WTC11 (cell line): ENCODE measurements around the gene PHLPP1. TPM values are rescaled to one million over a fixed set of nuclear protein-coding genes. Genes with fewer than 3 reads are reported as not detected.
A peak's percentile ranks its signal among the peaks of the same experiment; 100 is the strongest.

Source experiments
- ATAC-seq: fragments of 200-7000 bp; cut with Tn5 transposase; 2 replicates; pipeline ENCODE4 v1.10.0; 2021; ENCODE audit warnings: mild to moderate bottlenecking, moderate library complexity
- CTCF ChIA-PET: fragments of 300-600 bp; sonication (Branson Sonifier 250); formaldehyde crosslinking; loops from one replicate; lab custom pipeline; 2021; ENCODE audit warnings: antibody characterized with exemption; lab: Charles Lee
- POLR2A ChIA-PET: fragments of 350-600 bp; sonication (Branson Sonifier 250); formaldehyde crosslinking; loops from one replicate; lab custom pipeline; 2021; ENCODE audit warnings: antibody characterized with exemption; lab: Charles Lee
- DNase-seq: peaks from one replicate; pipeline ENCODE4 v3.0.0; 2021; ENCODE audit warnings: low spot score
- H3K27ac Mint-ChIP-seq: 2 replicates; pipeline ENCODE4 v1.8.0; 2021; ENCODE audit warnings: mixed read lengths
- H3K27me3 Mint-ChIP-seq: 2 replicates; pipeline ENCODE4 v1.8.0; 2021; ENCODE audit warnings: low read depth, mild to moderate bottlenecking, moderate library complexity, mixed read lengths
- H3K36me3 Mint-ChIP-seq: 2 replicates; pipeline ENCODE4 v1.8.0; 2021; ENCODE audit warnings: mixed read lengths
- H3K4me1 Mint-ChIP-seq: 2 replicates; pipeline ENCODE4 v1.8.0; 2022; ENCODE audit warnings: mixed read lengths
- H3K4me3 Mint-ChIP-seq: 2 replicates; pipeline ENCODE4 v1.8.0; 2021; ENCODE audit warnings: mild to moderate bottlenecking, moderate library complexity, mixed read lengths
- H3K9me3 Mint-ChIP-seq: 2 replicates; pipeline ENCODE4 v1.8.0; 2021; ENCODE audit warnings: mixed read lengths
- ATF2 ChIP-seq: sonication (generic); formaldehyde crosslinking; IDR thresholded peaks from 2 replicates; pipeline ENCODE4 v1.8.1; 2022; ENCODE audit warnings: low read depth, missing genetic modification reagents, borderline replicate concordance
- CTCF ChIP-seq: fragments of 200-600 bp; IDR thresholded peaks from 2 replicates; pipeline ENCODE4 v1.8.0; 2022; ENCODE audit warnings: antibody characterized with exemption
- ESRRA ChIP-seq: sonication (generic); formaldehyde crosslinking; IDR thresholded peaks from 2 replicates; pipeline ENCODE4 v1.8.1; 2022; ENCODE audit warnings: mild to moderate bottlenecking, missing genetic modification reagents, borderline replicate concordance
- FOXJ3 ChIP-seq: sonication (generic); formaldehyde crosslinking; IDR thresholded peaks from 2 replicates; pipeline ENCODE4 v1.9.0; 2021; ENCODE audit warnings: missing genetic modification reagents, mild to moderate bottlenecking, borderline replicate concordance
- GABPB1 ChIP-seq: sonication (generic); formaldehyde crosslinking; IDR thresholded peaks from 2 replicates; pipeline ENCODE4 v1.8.1; 2023; ENCODE audit warnings: mild to moderate bottlenecking, missing genetic modification reagents
- MXD4 ChIP-seq: fragments of 250-450 bp; sonication (Bioruptor Pico); IDR thresholded peaks from 2 replicates; pipeline ENCODE4 v1.8.0; 2021; ENCODE audit warnings: mild to moderate bottlenecking, moderate library complexity, borderline replicate concordance
- MYBL2 ChIP-seq: sonication (generic); formaldehyde crosslinking; IDR thresholded peaks from 2 replicates; pipeline ENCODE4 v1.8.1; 2023; ENCODE audit warnings: mild to moderate bottlenecking, moderate library complexity, missing genetic modification reagents
- NFE2L1 ChIP-seq: sonication (generic); formaldehyde crosslinking; IDR thresholded peaks from 2 replicates; pipeline ENCODE4 v1.8.1; 2023; ENCODE audit warnings: missing genetic modification reagents
- NR2C2 ChIP-seq: sonication (generic); formaldehyde crosslinking; IDR thresholded peaks from 2 replicates; pipeline ENCODE4 v1.8.0; 2022; ENCODE audit warnings: mild to moderate bottlenecking, missing genetic modification reagents
- PRDM15 ChIP-seq: sonication (generic); formaldehyde crosslinking; IDR thresholded peaks from 2 replicates; pipeline ENCODE4 v1.8.0; 2022; ENCODE audit warnings: missing genetic modification reagents
- PREB ChIP-seq: sonication (generic); formaldehyde crosslinking; IDR thresholded peaks from 2 replicates; pipeline ENCODE4 v1.8.1; 2022; ENCODE audit warnings: mild to moderate bottlenecking, missing genetic modification reagents, moderate library complexity, borderline replicate concordance
- SOX15 ChIP-seq: fragments of 250-450 bp; sonication (Bioruptor Pico); IDR thresholded peaks from 2 replicates; pipeline ENCODE4 v1.9.0; 2021; ENCODE audit warnings: mild to moderate bottlenecking
- TEAD1 ChIP-seq: sonication (generic); formaldehyde crosslinking; IDR thresholded peaks from 2 replicates; pipeline ENCODE4 v1.8.0; 2022; ENCODE audit warnings: mild to moderate bottlenecking, missing genetic modification reagents
- TP53 ChIP-seq: sonication (generic); formaldehyde crosslinking; IDR thresholded peaks from 2 replicates; pipeline ENCODE4 v1.8.1; 2023; ENCODE audit warnings: mild to moderate bottlenecking, missing genetic modification reagents
- ZNF138 ChIP-seq: sonication (generic); formaldehyde crosslinking; conservative IDR thresholded peaks from 2 replicates; pipeline ENCODE4 v1.8.1; 2022; ENCODE audit warnings: mild to moderate bottlenecking, moderate library complexity, missing genetic modification reagents
- ZNF232 ChIP-seq: sonication (generic); formaldehyde crosslinking; IDR thresholded peaks from 2 replicates; pipeline ENCODE4 v1.8.0; 2022; ENCODE audit warnings: mild to moderate bottlenecking, missing genetic modification reagents
- ZNF423 ChIP-seq: fragments of 250-450 bp; sonication (Bioruptor Pico); IDR thresholded peaks from 2 replicates; pipeline ENCODE4 v2.1.2; 2022; ENCODE audit warnings: mild to moderate bottlenecking, moderate library complexity
- ZNF671 ChIP-seq: fragments of 250-450 bp; sonication (Bioruptor Pico); IDR thresholded peaks from 2 replicates; pipeline ENCODE4 v1.8.0; 2021; ENCODE audit warnings: mild to moderate bottlenecking
- total RNA-seq: library from RNA; stranded (reverse); gene quantifications from 3 replicates; pipeline ENCODE4 v1.2.3, GENCODE V29; 2021

The PHLPP1 gene
- total RNA-seq, 1 experiment from 2014 or later, result 52.0 TPM

GRCh38 chr18:62991959-62992358 is 276.6 kb downstream of the PHLPP1 start:
- Mint-ChIP-seq H3K4me3 (no peak overlapping the region), H3K27ac (no peak overlapping the region), H3K9me3 (peaks cover 9% of the 10 kb centered on the region; the same call in 1 of the 2 replicates), H3K27me3 (no peaks in the 10 kb centered on the region; the same call in 1 of the 2 replicates), H3K36me3 (peaks cover 2% of the 10 kb centered on the region; the same call in 1 of the 2 replicates), H3K4me1 (0 out of 2 replicates have a peak, but pooled peaks cover 4% of the 10 kb centered on the region)
- ATAC-seq (peak; percentile 49), DNase-seq (peak; percentile 41)
- CTCF ChIA-PET, result no interaction called here
- TF ChIP-seq MXD4 (CRISPR knock-in tag), result no peak
- 0 out of 2 replicates have a peak, but pooled peaks have one; percentile 22 for TF ChIP-seq CTCF
- POLR2A ChIA-PET, result no interaction called here

- H3K4me3 Mint-ChIP-seq, result no peak overlapping the region
- H3K27me3 Mint-ChIP-seq, result no peaks in the 10 kb centered on the region; the same call in 1 of the 2 replicates
- H3K9me3 Mint-ChIP-seq, result peaks cover 9% of the 10 kb centered on the region; the same call in 1 of the 2 replicates
- DNase-seq (no peak), ATAC-seq (no peak)
- no peak for TF ChIP-seq FOXJ3 (CRISPR knock-in tag)
- no peak for TF ChIP-seq GABPB1 (CRISPR knock-in tag)
- no peak for TF ChIP-seq ZNF423 (CRISPR knock-in tag)
- no peak for TF ChIP-seq NR2C2
- TF ChIP-seq MXD4 (CRISPR knock-in tag), result no peak
- TF ChIP-seq TP53 (CRISPR knock-in tag), result no peak
- TF ChIP-seq NFE2L1 (CRISPR knock-in tag), result no peak
- TF ChIP-seq ZNF138 (CRISPR knock-in tag), result no peak
- no peak for TF ChIP-seq ESRRA (CRISPR knock-in tag)
- no peak for TF ChIP-seq MYBL2 (CRISPR knock-in tag)
- no peak for TF ChIP-seq TEAD1 (CRISPR knock-in tag)
- no peak for TF ChIP-seq PRDM15 (CRISPR knock-in tag)
- no peak for TF ChIP-seq PREB
- TF ChIP-seq ZNF232 (CRISPR knock-in tag), result no peak
- TF ChIP-seq ATF2, result no peak
- TF ChIP-seq SOX15 (CRISPR knock-in tag), result no peak
- no peak for TF ChIP-seq ZNF671 (CRISPR knock-in tag)
- H3K36me3 Mint-ChIP-seq, result peaks cover 2% of the 10 kb centered on the region; the same call in 1 of the 2 replicates
- ChIA-PET CTCF (interaction anchor here (0.6 to 0.8 kb wide), 2 partner anchors 10 to 254 kb away, joined by 3 to 4 read pairs; no protein-coding TSS in a partner anchor), POLR2A (no interaction called here)
- H3K27ac Mint-ChIP-seq, result no peak overlapping the region
- H3K4me1 Mint-ChIP-seq, result 0 out of 2 replicates have a peak, but pooled peaks cover 4% of the 10 kb centered on the region
Observed at GRCh38 chr18:62992877-62993365, 277.6 kb downstream of the PHLPP1 start.
